ENCODE data around the gene KRTAP10-5. TPM values are rescaled to one million over a fixed set of nuclear protein-coding genes. Genes with fewer than 3 reads are reported as not detected.

Gene KRTAP10-5
- polyA plus RNA-seq, 1 donor (not counting 4 experiments of a cell fraction or from before 2014, with no cell fraction given) = not detected

DNA sequence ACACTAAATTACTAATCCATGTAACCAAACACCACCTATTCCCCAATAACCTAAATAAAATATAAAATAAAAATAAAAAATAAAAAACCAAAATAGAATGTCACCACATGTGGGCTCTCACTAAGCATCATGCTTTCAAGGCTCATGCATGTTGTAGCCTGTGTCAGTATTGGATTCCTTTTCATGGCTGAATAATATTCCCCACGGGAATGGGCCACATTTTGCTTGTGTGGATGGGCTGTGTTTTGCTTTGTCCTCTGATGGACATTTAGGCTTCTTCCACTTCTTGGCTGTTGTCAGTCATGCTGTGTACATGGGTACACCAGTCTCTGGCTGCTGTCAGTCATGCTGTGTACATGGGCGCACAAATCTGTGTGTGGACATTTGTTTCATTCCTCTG, 8.7 kb upstream of the KRTAP10-5 start:
- no peak overlapping the region for H3K27ac ChIP-seq (ENCODE audit: control insufficient read depth, insufficient read depth, low read length)
- H3K4me3 ChIP-seq (ENCODE audit: control insufficient read depth in 2 of 3, extremely low read depth in 1 of 3, insufficient read depth in 2 of 3, low read depth in 1 of 3, low read length in 3 of 3) = no peak overlapping the region
- DNase-seq (ENCODE audit: low read depth, low spot score) (no peak), FAIRE-seq (no peak)
- H3K9ac ChIP-seq (ENCODE audit: control insufficient read depth, extremely low read depth, insufficient read depth, low read length) = no peak overlapping the region
- no peaks in the 10 kb centered on the region for H4K20me1 ChIP-seq (ENCODE audit: control insufficient read depth, extremely low read depth, insufficient read depth, low read length)
- no peaks in the 10 kb centered on the region for H3K9me3 ChIP-seq (ENCODE audit: control insufficient read depth, low read depth, low read length)
- H3K79me2 ChIP-seq (ENCODE audit: control insufficient read depth, insufficient read depth, low read length) = no peaks in the 10 kb centered on the region
- H3K27me3 ChIP-seq (ENCODE audit: control insufficient read depth, extremely low read depth, insufficient read depth, low read length) = no peaks in the 10 kb centered on the region
- dilution Hi-C loops (cut with MboI; ENCODE audit: extremely low pct_ligation_motif_present, low sequenced_read_pairs) = no loop called here
- TF ChIP-seq EZH2 (IDR thresholded peaks at IDR 0.05; ENCODE audit: low read length) = no peak
- TF ChIP-seq, protein P1, sequence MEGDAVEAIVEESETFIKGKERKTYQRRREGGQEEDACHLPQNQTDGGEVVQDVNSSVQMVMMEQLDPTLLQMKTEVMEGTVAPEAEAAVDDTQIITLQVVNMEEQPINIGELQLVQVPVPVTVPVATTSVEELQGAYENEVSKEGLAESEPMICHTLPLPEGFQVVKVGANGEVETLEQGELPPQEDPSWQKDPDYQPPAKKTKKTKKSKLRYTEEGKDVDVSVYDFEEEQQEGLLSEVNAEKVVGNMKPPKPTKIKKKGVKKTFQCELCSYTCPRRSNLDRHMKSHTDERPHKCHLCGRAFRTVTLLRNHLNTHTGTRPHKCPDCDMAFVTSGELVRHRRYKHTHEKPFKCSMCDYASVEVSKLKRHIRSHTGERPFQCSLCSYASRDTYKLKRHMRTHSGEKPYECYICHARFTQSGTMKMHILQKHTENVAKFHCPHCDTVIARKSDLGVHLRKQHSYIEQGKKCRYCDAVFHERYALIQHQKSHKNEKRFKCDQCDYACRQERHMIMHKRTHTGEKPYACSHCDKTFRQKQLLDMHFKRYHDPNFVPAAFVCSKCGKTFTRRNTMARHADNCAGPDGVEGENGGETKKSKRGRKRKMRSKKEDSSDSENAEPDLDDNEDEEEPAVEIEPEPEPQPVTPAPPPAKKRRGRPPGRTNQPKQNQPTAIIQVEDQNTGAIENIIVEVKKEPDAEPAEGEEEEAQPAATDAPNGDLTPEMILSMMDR (optimal IDR thresholded peaks at IDR 0.05 in 1 of 3, IDR thresholded peaks at IDR 0.05 in 1 of 3, conservative IDR thresholded peaks at IDR 0.05 in 1 of 3; ENCODE audit: extremely low read depth in 1 of 3, insufficient read depth in 2 of 3, low read length in 3 of 3) = no peak
- no peaks in the 10 kb centered on the region for H3K9me1 ChIP-seq (ENCODE audit: control insufficient read depth, extremely low read depth, insufficient read depth, low read length)
- H3K4me2 ChIP-seq (ENCODE audit: control insufficient read depth, extremely low read depth, insufficient read depth, low read depth, low read length) = no peak overlapping the region
- no peak overlapping the region for H2AFZ ChIP-seq (ENCODE audit: control insufficient read depth, low read length)
- H3K4me1 ChIP-seq (ENCODE audit: control insufficient read depth, extremely low read depth, insufficient read depth, low read length) = peaks cover 5% of the 10 kb centered on the region
- H3K36me3 ChIP-seq (ENCODE audit: control insufficient read depth in 2 of 2, extremely low read depth in 1 of 2, insufficient read depth in 2 of 2, low read length in 2 of 2) = no peaks in the 10 kb centered on the region

DNA sequence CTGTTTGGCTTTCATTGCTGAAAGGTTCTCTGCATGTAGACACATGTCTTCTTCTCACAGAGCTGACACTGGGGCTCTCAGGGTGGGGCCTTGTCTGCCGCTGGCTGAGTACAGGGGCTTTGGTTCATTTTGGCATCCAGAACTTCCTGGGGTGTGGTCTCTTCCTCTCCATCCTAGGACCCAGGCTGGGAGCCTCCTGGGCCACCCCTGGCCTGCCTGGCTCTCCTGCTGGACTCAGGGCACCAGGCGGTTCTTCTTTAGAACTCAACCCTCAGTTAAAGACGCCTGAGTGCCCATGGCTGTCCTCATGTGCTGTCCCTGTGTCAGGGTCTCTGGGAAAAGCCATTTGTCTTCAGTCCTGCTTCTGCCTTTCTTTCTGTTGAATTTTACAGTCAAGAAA, 5.5 kb upstream of the KRTAP10-5 start:
- Histone ChIP-seq H3K9me3 (ENCODE audit: control insufficient read depth, low read depth, low read length) (peaks cover 6% of the 10 kb centered on the region), H2AFZ (ENCODE audit: control insufficient read depth, low read length) (no peak overlapping the region), H3K9me1 (ENCODE audit: control insufficient read depth, extremely low read depth, insufficient read depth, low read length) (no peaks in the 10 kb centered on the region), H3K4me1 (ENCODE audit: control insufficient read depth, extremely low read depth, insufficient read depth, low read length) (no peaks in the 10 kb centered on the region), H4K20me1 (ENCODE audit: control insufficient read depth, extremely low read depth, insufficient read depth, low read length) (no peaks in the 10 kb centered on the region), H3K4me3 (ENCODE audit: control insufficient read depth in 2 of 3, extremely low read depth in 1 of 3, insufficient read depth in 2 of 3, low read depth in 1 of 3, low read length in 3 of 3) (no peak overlapping the region), H3K79me2 (ENCODE audit: control insufficient read depth, insufficient read depth, low read length) (no peaks in the 10 kb centered on the region), H3K36me3 (ENCODE audit: control insufficient read depth in 2 of 2, extremely low read depth in 1 of 2, insufficient read depth in 2 of 2, low read length in 2 of 2) (no peaks in the 10 kb centered on the region), H3K9ac (ENCODE audit: control insufficient read depth, extremely low read depth, insufficient read depth, low read length) (no peak overlapping the region), H3K27me3 (ENCODE audit: control insufficient read depth, extremely low read depth, insufficient read depth, low read length) (no peaks in the 10 kb centered on the region), H3K27ac (ENCODE audit: control insufficient read depth, insufficient read depth, low read length) (no peak overlapping the region), H3K4me2 (ENCODE audit: control insufficient read depth, extremely low read depth, insufficient read depth, low read depth, low read length) (no peak overlapping the region)
- DNase-seq (ENCODE audit: low read depth, low spot score) = no peak
- dilution Hi-C loops (cut with MboI; ENCODE audit: extremely low pct_ligation_motif_present, low sequenced_read_pairs) = no loop called here
- TF ChIP-seq, protein P1 (optimal IDR thresholded peaks at IDR 0.05 in 1 of 3, IDR thresholded peaks at IDR 0.05 in 1 of 3, conservative IDR thresholded peaks at IDR 0.05 in 1 of 3; ENCODE audit: extremely low read depth in 1 of 3, insufficient read depth in 2 of 3, low read length in 3 of 3) = no peak
- TF ChIP-seq EZH2 (IDR thresholded peaks at IDR 0.05; ENCODE audit: low read length) = no peak
- no peak for FAIRE-seq
